OCI-LY7 (cell line): ENCODE data around the gene SLC41A3.

ENCODE experiments used
- EZH2phosphoT487 ChIP-seq: fragments of 200-600 bp; sonication (generic); IDR thresholded peaks from 2 replicates; pipeline ENCODE4 v1.6.1; 2018; ENCODE audit warnings: low read depth, borderline replicate concordance, mild to moderate bottlenecking, mixed run types, antibody characterized with exemption, low read length, moderate library complexity, mixed read lengths
- TF ChIP-seq, protein P1 (sequence below): fragments of 200-600 bp; sonication (generic); conservative IDR thresholded peaks from 2 replicates; pipeline ENCODE4 v1.5.1; 2014; ENCODE audit warnings: mild to moderate bottlenecking, antibody characterized with exemption, low read length, moderate library complexity, mixed read lengths

DNA sequence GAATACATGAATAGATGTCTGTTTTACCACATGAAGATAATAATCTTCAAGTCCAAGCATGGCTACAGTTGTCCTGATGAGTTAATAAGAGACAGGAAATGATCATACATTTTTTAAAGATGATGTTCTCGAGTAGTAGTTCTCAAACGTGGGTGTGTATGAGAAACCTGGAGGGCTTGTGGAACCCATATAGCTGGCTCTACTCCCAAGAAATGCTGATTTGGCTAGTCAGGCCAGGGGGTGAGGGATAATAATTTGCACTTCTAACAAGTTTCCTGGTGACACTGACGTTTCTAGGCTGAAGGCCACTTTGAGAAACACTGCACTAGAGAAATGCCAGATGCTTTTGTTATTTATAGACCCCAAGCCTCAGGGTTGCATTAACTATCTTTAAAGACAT is 78.0 kb downstream of the SLC41A3 start:
- TF ChIP-seq, protein P1, sequence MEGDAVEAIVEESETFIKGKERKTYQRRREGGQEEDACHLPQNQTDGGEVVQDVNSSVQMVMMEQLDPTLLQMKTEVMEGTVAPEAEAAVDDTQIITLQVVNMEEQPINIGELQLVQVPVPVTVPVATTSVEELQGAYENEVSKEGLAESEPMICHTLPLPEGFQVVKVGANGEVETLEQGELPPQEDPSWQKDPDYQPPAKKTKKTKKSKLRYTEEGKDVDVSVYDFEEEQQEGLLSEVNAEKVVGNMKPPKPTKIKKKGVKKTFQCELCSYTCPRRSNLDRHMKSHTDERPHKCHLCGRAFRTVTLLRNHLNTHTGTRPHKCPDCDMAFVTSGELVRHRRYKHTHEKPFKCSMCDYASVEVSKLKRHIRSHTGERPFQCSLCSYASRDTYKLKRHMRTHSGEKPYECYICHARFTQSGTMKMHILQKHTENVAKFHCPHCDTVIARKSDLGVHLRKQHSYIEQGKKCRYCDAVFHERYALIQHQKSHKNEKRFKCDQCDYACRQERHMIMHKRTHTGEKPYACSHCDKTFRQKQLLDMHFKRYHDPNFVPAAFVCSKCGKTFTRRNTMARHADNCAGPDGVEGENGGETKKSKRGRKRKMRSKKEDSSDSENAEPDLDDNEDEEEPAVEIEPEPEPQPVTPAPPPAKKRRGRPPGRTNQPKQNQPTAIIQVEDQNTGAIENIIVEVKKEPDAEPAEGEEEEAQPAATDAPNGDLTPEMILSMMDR: no peak
- TF ChIP-seq EZH2phosphoT487: no peak
